Measurements from ENCODE around the gene POU3F1.

The POU3F1 gene

GRCh38 chr1:38026592-38027200 is 19.9 kb downstream of the POU3F1 start:
- no peak for DNase-seq

DNA sequence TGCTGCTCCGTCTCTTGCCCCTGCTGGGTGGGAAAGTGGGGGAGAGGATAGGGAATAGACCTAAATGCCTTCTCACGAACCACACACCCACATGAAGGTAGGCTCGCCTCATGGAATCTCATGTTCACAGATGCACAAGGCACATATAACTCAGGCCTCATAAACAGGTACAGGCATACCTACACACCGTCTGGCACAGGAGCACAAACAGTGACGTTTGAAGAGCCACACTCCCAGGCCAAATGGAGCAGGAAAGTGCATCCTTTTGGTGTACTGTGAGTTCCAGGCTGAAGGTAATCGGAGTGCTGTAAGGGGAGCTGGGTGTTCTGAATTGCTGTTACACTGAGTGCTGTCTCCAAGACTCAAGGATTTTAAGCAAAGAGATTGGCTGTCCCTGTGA is 20.9 kb downstream of the POU3F1 start:
- DNase-seq, result no peak

- DNase-seq, result no peak
These were observed 21.4 kb downstream of the POU3F1 start for GRCh38 chr1:38025233-38025632.

GRCh38 chr1:38022810-38023209 is 23.8 kb downstream of the POU3F1 start:
- no peak for DNase-seq

DNA sequence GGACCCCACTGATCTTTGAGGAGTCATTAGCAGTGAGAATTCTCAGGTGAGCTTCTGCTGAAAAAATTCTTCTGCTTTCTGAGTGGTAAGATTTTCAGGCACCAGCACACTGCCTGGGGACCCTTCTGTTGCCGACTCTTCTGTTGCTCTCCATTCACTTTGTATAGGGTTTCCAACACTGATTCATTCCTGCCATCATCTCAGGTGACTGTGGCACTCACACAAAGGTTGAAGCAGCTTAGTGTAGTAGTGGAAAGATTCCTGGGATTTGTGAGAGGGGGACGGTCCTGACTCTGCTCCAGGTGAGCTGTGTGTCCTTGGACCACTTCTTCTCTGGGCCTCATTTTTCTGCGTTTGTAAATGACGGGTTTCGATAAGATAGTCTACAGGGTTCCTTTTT is 24.6 kb downstream of the POU3F1 start:
- DNase-seq, result no peak

DNA sequence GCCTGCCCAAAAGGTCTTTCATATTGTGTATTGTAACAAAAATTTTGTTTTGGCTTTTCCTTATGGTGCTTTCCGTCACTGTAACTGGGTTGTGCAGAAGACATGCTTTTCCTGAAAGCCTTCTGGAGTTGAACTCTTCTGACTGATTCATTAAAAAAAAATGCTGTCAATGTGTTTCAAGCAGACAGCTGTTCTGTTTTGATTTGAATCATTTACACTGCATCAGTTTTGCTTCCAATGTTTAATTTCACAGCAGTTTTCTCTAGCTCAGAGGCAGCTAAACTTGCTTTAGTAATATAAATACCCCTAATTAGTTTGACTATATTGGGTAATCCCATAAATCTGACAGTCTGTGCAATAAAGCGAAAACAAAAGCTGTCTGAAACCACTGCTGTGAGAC is 26.2 kb downstream of the POU3F1 start:
- no peak for DNase-seq

DNA sequence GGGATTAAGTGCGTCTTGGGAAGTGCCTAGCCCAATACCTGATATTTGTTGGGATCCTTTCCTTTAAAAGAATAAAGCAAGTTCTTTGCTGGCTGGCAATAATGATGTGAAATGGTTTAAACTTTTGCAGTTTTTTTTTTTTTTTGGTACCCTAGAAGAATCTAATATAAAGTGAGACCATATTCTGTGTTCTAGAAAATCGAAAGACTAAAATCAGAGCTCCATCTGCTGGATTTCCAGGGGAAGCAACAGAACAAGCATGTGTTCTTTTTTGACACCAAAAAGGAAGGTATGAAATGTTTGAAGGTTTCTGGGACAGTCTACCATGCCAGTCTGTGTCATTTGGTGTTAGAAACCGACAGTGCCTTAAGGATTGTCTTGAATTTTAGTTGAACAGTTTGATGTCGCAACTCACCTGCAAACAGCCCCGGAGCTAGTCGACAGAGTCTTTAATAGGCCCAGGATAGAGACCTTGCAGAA is 27.7 kb downstream of the POU3F1 start:
- no peak for DNase-seq

DNA sequence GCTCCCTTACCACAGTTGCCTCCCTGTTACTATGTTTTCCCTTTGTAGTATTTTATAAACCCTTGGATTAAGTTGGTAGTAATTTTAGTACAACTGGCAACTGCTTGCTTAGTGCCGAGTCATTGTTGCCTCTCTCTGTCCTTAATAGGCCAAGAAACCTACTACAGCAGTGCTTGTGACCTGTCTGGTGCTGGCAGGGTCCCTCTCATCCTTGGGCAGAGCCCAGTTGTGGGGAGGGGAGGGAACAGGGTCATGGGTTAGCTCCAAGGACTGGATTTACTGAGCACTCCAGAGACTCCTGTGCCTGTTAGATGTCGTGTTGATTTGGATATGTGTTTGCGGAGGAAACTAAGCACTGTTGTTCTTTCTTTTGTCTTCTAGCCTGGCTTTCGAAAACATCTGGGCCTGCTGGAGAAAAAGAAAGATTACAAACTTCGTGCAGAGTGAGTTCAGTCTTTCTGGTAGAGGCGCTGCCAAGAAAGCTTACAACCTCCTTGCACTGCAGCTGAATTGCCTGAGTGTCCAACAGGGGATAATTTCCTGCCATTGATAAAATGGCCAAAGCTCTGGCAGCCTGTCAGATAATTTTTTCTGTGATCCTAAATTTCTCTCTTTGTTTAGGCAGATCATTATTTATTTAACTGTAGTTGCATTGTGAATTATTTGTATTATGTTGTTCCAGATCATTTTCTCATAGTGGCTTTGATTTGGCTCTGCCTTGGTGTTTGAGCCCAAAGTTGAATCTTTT is 30.4 kb downstream of the POU3F1 start:
- no peak for DNase-seq

DNA sequence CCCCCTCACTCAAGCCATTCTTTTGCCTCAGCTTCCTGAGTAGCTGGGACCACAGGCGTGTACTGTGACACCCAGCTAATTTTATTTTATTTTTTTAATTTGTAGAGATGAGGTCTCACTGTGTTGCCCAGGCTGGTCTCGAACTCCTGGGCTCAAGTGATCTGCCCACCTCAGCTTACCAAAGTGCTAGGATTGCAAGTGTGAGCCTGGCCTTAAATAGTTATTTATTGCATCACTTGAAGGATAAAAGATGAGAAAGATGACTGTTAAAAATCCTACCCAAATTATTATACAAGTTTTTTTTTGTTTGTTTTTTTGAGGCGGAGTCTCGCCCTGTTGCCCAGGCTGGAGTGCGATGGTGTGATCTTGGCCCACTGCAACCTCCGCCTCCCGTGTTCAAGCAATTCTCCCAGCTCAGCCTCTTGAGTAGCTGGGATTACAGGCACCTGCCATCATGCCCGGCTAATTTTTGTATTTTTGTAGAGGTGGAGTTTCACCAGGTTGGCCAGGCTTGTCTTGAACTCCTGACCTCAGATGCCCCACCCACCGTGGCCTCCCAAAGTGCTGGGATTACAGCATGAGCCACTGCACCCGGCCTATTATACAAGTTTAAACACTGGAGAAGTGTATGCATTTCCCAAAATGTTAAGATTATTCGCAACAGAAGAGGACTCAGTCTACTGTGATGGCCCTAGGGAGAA is 31.7 kb downstream of the POU3F1 start:
- no peak for DNase-seq

- no peak for DNase-seq
These were observed 32.4 kb downstream of the POU3F1 start for GRCh38 chr1:38014171-38014570.

DNA sequence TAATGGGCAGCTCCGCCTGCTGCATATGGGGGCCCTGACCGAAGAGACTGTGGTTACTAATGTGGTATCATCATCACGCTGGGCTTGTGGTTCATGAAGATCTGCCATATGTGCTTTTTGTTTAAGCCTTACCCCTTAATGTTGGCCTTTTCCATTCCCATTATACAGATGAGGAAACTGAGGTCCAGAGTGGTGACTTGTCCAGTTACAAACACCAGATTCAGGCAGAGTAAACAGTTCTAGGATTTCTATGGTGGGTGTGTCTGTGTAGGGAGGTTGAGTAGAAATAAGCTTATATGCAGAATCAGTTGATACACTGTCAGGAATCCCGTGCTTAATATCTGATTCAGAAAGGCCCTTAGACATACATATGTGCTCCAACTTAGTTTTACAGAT is 33.4 kb downstream of the POU3F1 start:
- no peak for DNase-seq

DNA sequence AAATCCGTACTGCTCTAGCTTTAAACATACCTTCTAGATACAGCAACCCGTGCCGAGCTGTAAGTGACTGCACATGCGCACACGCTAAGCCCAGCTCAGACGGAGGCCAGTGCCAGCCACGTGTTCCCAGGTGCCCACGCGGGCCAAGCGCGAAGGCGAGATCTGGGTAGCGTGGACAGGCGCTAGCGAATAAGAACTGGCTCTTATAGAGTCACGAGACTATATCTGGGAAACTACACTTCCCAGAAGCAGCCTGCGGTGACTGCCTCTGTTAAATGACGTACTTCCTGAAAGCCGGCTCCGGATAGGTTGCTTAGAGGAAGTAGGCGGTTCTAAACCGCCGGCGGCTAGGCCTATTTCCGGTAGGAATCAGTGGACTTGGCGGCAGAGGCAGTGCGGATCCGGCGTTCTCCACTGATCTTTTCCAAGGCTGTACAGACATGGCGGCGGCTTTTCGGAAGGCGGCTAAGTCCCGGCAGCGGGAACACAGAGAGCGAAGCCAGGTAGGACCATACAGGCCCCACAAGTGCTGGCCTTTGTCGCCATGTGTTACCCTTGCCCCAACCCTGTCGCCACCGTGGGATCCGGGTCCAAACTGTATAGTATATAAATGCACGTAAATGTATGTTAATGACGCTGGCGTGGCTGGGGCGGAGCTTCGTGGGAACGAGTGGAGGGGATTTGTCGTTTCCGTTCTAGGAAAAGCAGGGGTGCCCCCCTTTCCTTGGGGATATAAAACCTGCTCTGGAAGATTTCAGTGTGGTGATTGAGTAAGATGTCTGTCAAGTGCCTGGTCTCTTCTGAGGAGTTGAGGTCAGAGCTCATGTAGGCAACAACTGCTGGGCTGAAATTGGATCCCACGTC is 34.0 kb downstream of the POU3F1 start, which contains the start of gene UTP11:
TSS of gene UTP11 (plus strand) at position 372 of the 864 bp plus-strand sequence. CDS start at position 441, 69 bp downstream.
- peak; percentile 44 for DNase-seq

- no peak for DNase-seq
These were observed 36.8 kb downstream of the POU3F1 start for GRCh38 chr1:38009841-38010180.

DNA sequence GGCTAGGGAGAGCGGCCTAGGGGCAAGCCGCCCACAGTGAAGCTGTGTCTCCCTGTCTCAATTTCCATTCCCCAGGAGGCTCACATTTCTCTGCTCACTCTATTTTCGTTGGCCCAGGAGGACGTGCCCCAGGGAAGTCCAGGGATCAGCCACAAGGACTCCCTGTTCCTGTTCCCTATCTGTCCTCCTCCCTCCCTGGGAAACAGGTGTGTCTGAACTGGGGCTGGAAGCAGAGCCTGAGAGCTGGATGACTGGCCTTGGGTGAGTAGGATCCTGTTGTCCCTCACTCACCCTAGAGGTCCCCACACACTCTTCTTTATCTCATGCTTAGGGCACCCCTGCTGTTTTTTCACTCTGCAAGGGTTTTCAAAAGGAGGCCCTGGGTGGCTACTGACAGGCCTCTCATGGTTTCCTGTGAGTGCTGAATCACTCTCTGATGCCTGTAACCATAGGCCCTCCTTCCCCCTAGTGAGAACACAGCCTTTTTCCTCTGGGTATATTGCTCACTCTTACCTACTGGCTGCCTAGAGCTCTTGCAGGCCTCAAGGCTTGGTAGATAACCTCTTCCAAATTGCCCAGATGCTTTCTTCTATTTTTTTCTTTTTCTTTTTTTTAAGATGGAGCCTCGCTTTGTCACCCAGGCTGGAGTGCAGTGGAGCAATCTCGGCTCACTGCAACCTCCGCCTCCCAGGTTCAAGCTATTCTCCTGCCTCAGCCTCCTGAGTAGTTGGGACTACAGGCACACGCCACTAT is 37.3 kb downstream of the POU3F1 start:
- DNase-seq, result no peak

GRCh38 chr1:38006008-38006828 is 40.4 kb downstream of the POU3F1 start:
- DNase-seq, result no peak

DNA sequence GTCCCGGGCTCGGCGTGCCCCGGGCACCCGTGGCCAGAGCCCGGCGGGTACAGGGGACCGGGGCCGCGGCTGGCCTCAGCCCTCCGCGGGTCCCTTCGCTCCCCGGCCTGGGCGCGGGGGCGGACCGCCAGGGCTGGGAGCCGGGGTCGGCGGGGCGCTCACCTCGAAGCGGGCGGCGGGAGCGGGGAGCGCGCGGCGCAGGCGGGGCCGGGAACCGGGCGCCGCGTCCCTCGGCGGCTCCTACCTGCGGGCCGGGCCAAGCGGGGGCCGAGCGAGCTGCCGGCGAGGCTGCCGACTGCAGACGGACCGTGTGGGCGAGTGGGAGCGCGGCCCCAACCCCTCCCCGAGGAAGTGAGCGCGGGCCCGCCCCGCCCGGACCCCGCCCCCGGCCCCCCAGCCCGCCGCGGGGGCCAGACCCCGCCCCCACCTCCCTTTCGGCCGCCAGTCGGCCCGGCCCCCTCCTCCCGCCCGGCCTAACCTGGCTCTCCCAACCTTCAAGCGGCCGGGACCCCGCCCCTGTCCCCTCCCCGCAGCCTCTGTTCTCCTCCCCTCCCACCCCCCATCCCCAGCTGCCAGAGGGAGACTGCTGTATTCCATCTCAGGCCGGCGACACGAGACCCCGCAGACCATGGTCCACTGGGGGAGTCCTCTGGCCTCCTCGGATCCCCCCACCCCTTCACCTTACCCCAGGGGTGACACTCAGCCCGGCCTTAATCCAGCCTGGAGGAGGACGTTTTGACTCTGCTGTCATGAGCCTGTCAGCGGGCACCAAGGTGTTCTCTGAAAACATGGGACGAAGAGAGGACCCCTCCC is 41.2 kb downstream of the POU3F1 start, which contains the start of gene FHL3:
TSS of gene FHL3 (minus strand) at position 320 of the 813 bp plus-strand sequence. CDS start 6,102 bp downstream, outside the sequence.
- DNase-seq, result no peak

- DNase-seq, result no peak
These were observed 42.1 kb downstream of the POU3F1 start for GRCh38 chr1:38004284-38005108.

DNA sequence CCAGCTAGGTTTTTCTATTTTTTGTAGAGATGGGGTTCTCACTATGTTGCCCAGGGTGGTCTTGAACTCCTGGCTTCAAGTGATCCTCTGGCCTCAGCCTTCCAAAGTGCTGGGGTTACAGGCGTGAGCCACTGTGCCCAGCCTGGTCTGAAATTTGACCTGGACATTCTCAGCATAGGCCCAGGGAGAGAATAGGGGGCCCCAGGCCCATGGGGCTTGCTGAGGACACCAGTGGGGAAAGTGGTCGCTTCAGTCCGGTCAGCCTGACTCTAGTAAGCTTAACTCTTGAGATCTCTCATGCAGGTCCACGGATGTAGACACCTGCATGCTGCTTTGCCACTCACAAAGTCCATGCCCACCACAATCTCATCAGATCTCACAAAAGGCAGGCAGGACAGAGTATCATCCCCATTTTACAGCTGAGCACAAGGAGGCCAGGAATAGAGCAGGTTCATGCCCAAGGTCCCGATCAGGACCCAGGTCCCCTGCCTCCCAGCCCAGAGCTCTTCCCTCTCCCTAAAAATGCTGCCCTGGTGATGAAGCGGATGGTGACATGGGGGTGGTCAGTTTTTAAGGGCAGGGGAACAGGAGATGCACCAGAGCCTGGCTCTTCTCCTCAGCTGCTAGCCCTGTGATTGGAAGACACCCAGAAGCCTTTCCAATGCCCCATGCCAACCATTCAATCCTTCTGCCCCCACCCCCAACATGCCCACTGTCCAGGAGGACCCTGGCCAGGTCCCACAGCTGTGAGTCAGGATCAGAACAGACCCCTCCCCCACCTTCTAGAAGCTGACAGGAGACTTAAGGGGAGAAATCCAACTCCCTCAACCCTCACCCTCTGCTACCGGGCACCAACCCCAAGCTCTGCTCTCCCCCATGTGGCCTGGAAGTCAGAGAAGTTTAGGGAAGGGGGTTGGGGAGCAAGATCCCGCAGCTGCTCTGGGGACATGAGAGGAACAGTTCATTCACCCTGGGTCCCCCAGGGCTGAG is 43.0 kb downstream of the POU3F1 start:
- no peak for DNase-seq
